OCI-LY7 (cell line): ENCODE data around the gene MBLAC1.

ENCODE experiments used
- CTCF ChIP-seq: fragments of 200-600 bp; sonication (generic); conservative IDR thresholded peaks from 2 replicates; pipeline ENCODE4 v1.5.1; 2014; ENCODE audit warnings: mild to moderate bottlenecking, antibody characterized with exemption, low read length, moderate library complexity, mixed read lengths
- EZH2phosphoT487 ChIP-seq: fragments of 200-600 bp; sonication (generic); IDR thresholded peaks from 2 replicates; pipeline ENCODE4 v1.6.1; 2018; ENCODE audit warnings: low read depth, borderline replicate concordance, mild to moderate bottlenecking, mixed run types, antibody characterized with exemption, low read length, moderate library complexity, mixed read lengths

DNA sequence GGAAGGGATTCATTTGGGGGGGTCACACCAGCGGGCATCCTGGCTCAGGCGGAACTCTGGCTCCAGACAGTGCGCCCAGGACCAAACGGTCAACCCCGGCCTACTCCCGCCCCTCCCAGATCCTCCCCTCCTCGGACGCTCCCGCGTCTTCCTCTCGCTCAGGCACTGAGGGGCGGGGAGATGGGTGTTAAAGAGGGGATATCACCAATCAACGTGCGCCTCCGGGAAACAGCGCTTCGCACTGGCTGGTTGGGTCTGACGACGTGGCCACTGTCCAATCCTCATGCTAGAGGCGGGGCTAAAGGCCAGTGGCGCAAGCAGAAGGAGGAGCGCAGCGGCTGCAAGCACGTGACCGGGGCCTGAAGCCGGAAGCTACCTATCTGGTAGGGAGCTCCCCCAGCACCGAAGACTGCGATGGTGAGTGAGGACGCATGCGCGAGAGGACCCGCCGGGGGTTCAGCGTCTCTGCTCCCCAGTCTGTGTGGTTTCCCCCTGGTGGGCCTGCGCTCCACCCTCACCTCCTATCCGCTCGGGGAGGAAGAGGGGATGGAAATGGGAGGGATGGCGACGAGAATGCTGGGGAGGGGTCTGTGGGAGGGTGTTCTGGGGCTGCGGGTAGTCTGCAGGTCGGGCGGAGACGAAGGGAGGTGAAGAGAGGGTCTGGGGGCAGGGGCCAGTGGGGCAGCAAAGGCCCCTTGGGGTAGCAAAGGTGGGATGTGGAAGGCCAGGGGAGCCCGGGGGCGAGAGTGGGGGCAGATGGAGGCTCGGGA lies 22.0 kb downstream of the MBLAC1 start, which contains the start of gene LAMTOR4:
- TF ChIP-seq CTCF (no peak), EZH2phosphoT487 (no peak)
